Activated gamma-delta T cell (primary cell): Measurements from ENCODE around the gene SCAANT1.

Experiments
- DNase-seq: peaks from one replicate; lab custom pipeline; 2025; lab: John Stamatoyannopoulos, UW

SCAANT1 gene

DNA sequence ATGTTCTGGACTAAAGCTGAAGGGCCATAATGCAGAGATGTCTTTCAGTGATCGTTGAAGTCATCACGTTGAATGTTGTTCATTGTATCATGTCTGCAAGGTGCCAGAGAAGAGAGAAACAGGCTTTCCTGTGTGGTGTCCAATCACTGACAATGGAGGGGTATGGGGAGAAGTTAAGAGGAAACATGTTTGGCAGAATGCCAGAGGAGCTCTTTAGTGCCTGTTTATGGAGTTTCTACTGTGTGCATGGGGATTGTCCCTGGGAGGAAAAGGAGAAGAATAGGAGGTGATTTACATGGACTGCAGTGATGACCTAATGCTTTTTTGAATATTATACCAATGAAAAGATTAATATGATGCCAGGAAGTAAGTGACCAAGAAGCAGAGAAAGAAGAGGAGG is 11.7 kb downstream of the SCAANT1 start:
- no peak for DNase-seq

DNA sequence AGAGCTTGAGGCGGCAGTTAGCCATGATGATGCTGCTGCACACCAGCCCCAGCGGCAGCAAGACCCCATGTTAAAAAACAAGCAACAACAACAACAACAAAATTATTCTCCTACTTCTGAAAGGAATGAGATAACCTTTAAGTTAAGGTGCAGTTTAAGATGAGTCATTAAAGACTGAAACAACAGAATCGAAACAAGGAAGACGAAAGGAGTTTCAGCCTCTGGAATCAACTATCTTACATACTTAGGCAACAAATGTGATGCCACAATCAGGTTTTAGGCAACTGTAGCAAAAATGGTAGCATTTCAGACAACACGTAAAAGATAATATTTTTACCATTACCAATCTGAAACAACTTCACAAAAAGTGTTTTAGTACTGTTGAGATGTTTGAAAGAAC is 12.2 kb downstream of the SCAANT1 start:
- DNase-seq = no peak

DNA sequence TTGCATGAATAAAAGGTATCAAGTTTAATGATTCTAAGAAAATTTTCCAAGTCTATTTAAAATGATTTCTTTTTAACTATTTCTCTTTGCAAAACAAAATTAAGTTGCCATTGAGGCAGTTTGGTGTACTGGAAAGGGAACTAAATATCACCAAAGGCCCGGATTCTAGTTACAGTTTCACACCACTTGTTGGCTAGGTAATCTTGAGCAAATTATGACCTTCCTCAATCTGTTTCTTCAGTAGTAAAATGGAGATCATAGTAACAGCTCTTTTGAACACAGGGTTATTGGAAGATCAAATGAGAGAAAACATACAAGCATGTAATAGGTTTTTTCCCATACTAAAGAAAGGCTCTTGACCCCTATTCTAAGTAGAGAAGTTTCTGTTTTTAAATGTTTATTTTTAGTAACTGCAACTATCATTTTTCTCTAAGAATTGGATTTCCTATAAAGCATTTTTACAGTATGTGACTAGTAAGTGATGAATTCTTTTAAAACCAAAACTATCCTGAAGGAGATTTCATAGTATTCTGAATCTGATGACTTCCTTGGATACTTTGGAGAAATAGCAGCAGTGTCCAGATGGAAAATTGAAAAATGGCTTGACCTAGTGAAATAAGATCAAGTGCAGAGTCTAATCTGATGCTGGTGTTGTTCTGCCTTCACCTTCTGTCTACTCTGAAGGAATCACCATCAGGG is 15.7 kb downstream of the SCAANT1 start:
- no peak for DNase-seq

DNA sequence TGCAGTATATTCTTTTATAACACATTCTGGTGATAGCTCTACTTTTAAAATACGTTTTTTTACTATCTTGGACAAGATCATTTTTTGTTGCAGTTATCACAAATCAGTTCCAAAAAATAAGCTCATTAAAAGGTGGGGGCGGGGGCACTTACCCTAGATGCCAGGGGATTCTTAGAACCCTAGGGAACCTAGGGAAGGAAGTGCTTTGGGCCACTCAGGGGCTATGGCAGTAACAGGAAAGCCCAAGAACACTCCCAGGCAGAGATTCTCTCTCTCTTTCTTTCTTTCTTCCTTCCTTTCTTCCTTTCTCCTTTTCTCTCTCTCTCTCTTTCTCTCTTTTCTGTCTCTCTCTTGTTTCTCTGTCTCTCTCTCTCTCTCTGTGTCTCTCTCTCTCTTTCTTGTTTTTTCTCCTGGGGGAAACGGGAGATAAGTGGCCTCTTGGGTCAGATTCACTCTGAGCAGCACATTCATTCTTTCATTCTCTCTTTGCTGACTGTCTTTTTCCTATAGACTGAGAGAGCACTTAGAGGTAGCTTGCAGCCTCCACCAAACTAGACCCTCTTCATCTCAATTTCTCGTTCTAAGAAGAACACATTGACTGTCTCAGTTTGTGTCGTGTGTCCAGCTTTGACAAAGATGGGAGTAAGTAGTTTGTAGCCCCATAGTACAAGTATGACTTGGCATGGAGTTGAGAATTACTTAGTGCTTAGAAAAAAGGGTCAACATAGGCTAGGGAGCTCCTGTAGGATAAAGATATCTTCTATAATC is 16.6 kb downstream of the SCAANT1 start:
- DNase-seq = no peak

DNA sequence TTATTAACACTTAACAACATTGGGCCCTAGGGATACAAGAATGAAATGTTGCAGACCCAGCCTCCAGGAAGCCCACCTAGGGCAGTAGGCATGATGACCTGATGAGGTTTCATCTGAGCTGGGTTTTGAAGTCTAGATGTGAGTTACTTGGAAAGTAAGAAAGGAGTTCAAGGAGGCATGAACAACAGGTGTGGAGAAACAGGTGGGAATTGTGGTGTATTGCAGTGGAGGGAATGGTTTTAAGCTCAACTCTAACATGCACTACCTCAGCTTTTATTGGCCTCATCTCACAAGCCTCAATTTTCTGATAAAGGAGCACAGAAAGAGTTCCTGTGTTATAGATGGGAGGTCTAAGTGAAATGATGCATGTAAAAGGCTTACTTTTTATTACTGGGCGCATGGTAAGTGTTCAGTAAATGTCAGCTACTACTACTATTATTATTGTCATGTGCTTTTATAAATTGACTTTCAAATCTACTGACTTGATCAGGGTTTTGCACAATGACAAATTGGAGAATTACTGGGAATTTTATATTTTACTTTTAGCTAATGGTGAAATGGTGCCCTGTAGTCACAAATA is 19.3 kb downstream of the SCAANT1 start:
- DNase-seq = no peak

DNA sequence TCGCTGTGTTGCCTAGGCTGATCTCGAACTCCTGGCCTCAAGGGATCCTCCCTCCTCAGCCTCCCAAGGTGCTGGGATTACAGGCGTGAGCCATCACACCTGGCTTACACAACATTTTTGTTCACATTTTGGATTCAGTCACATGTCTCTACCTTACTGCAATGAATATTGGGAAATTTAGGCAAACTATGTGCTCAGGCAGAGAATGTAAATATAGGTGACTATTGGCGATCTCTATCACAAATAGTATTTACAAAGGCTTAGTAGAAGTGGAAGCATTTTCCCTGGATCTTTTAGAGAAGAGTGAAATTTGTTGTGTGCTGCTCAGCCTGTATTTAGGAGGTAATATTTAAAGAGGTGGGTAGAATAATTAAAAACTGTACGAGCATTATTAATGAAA is 20.7 kb downstream of the SCAANT1 start:
- no peak for DNase-seq

DNA sequence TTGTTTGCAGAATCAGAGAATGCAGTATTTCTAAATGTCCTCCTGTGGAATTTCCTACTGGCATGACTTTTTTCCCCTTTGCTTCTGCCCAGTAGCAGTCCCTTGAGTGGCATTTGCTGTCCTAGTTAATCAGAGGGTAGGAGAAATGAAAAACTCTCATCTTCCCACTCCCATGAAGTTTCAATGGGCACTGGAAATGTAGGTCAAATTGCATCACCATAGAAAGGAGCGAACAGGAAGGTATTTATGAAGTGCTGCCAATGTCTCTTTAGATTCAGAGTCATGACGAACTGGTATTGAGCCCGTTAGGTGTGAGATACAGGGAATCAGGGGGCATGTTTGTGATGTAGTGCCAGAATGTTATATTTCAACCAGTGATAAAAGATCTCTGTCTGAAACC is 25.3 kb downstream of the SCAANT1 start:
- DNase-seq = no peak

DNA sequence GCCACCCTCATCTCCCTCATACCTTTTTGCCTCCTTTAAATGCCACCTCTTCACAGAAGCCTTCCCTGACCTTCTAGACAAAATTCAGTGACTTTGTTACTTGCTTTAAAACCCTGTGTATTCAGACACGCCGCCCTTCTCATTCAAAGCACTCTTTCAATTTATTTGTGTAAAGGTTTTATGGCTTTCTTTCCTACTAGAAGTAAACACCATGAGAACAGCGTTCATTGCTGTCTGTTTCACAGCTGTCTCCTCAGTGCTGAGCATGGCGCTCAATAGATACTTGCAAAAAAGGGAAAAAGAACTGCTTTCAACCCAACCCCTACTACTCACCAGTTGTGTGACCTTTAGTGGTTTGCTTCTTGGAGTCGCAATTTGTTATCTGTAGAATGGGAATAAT is 31.5 kb downstream of the SCAANT1 start:
- no peak for DNase-seq

DNA sequence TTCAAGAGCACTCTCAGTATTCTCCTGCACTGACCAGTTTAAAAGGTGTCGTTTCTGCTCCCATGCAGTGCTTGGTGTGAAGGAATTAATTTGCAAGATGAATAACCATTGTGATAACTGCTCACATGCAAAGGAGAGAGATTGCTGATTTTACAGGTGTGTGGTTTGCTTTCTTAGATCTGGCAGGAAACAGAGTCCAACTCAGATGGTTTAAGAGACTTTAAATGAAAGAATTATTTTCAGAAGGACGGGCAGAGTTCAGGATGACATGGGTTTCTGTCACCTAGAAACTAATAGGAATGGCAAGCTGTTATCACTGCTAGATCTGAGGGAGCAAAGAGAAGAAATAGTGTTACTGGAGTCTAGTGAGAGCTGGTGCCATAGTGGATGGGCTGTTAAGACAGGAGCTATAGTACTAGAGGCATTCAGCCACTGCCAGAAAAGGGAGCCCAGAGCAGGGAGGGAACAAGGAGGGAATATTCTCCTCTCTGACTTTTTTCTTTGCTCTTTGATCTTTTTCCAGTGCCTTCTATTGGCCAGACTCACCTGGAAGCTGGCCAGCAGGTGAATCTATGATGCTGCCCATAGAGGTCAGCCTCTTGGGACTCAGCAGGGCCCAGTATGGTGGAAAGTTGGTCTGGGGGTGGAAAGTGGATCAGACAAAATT is 33.7 kb downstream of the SCAANT1 start:
- DNase-seq = no peak

DNA sequence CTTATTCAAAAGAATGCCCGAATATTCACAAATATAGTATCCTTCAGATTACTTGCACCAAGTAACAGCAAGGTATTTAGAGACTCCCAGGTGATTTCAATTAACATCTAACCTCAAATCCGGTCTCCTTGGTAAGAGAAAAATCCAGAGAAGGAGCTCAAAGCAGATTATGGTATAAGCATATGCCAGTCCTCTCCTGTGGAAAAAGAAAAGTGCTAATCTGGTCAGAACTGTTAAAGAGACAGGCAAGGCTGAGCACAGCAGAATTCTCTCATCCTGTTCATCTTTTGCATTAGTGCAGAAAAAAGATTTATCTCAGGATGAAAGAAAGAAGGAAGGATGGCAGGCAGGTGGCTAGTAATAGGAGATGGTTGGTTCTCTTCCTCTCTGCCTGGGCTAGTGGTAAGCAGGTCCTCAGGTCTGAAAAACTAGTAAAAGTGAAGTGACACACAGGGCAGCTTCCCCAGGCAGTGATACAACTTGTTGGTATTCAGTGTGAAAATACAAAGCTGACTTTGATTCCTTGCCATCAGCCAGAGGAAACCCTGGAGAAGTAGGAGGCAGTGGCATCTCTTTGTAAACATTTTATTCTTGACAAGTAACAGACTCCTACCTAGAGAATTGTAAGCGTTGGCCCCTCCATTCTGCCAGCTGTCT is 34.3 kb downstream of the SCAANT1 start:
- DNase-seq = no peak

DNA sequence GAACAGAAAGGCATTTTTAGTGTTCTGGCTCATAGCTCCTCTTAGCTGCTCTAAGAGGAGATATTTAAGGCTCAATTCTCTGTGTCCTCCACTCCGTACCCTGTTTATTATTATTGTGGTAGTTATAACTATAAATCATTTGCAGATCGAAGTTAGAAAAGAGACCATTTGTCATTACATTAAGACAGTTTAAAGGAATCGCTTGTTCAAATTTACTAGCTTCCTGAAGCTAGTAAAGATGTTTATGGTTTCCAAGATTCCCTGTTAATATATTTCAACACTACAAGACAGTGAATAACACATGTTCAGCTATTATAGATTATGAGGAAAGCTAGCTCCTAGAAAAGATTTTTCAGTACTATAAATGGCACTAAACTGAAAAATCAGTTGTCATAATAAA is 35.9 kb downstream of the SCAANT1 start:
- DNase-seq = no peak

DNA sequence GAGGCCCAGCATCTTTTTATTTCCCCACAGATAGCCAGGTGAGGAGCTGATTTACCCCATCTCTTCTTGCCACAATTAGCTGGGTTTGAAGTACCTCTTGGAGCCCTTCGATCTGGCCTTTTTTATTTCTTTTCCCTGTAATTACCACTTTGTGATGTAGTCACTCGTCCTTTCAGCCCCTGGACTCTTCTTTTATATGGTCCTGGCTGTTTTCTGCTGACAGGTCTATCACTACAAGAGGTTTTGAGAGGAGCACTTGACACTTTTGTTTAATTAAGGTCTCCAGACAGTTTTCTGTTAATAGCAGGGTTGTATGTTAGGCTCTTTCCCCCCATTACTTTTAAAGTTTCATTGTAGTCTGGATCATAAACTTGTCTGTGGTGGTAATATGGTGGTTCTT is 36.7 kb downstream of the SCAANT1 start:
- DNase-seq = no peak

DNA sequence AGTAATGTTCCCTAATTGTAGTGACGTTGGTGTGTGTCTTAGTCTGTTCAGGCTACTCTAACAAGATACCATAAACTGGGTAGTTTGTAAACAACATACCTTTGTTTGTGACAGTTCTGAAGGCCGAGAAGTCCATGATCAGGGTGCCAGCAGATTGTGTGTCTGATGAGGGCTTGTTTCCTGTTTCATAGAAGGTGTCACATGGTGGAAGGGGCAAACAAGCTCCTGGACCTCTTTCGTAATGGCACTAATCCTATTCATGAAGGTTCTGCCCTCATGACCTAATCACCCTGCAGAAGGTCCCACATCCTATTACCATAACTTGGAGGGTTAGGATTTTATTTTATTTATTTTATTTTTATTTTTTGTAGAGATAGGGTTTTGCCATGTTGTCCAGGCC is 37.4 kb downstream of the SCAANT1 start:
- DNase-seq = no peak

DNA sequence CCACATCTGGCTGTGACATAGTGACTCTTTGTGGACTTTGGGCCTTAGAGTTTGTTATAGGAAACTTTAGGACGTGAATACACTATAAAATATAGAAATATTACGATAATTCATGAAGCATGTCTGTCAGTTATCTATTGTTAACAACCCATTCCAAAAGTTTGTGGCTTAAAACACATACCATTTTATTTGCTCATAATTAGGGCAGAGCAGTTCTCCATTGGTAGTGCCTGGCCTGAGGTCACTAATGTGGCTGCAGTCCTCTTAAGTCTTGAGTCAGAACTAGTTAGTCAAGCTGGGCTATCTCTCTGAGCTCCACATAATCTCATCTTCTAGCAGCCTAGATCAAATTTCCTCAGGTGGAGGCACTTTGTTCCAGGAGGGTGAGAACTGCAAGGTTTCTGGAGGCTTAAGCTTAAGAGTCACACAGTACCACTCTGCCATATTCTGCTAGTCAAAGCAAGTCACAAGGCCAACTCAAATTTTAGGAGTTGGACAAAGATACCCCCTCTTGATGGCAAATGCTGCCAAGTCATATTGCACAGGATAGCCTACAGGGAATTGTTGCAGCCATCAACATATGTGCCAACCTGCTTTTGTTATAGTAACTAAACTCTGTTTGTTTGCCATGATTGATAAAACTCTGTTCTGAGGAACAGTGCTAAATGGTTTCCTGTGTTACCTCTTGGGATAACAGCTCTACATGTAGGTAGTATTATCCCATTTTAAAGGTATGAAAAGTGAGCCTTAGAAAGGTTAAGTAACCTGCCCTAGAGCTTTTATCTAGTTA is 39.9 kb downstream of the SCAANT1 start:
- no peak for DNase-seq

DNA sequence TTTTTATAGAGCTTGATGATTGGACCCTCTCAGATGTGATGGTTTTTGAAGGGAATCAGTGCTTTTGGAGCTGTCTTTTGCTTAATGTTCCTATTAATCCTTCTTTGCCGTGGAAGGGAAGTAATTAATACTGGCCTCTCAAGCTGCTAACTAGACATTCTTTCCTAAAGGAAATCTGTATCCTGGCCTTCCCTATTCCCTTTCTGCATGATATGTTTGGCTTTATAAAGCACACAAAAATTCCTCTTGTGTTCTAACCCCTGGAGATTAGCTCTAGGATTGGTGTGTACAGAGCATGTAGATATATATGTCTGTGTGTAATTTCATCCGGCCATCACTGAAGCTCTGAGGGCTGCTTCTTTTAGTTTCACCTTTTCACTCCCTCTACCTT is 41.6 kb downstream of the SCAANT1 start:
- no peak for DNase-seq

DNA sequence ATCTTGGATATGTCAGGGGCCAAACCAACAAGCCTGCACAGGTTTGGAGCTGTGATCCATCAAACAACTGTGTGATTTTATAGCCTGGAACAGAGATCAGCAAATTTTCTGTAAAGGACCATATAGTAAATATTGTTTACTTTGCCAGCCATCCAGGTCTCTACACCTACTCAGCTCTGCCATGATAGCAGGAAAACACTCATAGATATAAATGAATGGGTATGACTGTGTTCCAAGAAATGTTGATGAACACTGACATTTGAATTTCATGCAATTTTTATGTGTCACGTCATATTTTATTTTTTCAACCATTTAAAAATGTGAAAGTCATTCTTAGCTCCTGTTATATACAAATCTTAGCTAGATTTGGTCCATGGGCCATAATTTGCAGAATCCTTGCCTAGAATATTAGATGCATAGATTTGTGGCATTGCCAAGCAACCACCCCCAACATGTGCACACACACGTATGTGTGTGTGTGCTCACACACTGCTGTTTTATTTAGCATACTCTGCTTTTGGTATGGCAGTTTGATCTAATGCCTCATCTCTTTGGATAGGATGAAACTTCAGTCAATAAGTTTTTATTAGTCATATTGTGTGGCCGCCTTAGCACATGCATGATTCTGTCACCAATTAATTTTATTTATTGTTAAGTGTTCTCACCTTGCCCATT is 42.1 kb downstream of the SCAANT1 start:
- no peak for DNase-seq

DNA sequence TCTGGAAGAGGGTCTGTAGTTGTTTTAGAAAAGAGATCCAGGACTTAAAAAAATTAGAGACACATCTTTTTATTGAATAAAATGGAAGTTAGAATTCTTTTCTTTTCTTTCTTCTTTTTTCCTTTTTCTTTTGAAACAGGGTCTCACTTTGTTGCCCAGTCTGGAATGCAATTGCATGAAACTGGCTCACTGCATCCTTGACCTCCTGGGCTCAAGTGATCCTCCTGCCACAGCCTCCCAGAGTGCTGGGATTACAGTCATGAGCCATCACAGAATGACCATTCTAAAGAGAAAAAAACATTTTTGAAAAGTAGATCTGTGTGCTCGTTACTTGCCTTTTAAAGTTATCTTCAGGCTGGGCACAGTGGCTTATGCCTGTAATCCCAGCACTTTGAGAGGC is 45.0 kb downstream of the SCAANT1 start:
- no peak for DNase-seq

DNA sequence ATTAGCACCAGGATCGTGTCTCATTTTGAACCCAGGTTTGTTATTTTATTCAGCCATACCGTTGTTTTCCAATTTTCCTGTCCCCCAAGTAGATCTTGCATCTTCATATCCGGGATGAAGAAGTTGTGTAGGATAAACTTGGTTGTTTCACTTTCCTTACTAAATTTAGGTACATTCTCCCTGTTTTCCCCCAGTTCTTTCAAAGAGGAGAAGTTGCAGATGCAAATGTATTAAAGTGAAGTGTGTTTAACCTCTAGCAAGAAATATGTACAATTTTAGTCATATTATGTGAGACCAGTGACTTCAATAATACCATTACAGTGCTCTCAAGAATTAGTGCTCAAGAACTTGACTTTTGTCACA is 47.2 kb downstream of the SCAANT1 start:
- DNase-seq = no peak

DNA sequence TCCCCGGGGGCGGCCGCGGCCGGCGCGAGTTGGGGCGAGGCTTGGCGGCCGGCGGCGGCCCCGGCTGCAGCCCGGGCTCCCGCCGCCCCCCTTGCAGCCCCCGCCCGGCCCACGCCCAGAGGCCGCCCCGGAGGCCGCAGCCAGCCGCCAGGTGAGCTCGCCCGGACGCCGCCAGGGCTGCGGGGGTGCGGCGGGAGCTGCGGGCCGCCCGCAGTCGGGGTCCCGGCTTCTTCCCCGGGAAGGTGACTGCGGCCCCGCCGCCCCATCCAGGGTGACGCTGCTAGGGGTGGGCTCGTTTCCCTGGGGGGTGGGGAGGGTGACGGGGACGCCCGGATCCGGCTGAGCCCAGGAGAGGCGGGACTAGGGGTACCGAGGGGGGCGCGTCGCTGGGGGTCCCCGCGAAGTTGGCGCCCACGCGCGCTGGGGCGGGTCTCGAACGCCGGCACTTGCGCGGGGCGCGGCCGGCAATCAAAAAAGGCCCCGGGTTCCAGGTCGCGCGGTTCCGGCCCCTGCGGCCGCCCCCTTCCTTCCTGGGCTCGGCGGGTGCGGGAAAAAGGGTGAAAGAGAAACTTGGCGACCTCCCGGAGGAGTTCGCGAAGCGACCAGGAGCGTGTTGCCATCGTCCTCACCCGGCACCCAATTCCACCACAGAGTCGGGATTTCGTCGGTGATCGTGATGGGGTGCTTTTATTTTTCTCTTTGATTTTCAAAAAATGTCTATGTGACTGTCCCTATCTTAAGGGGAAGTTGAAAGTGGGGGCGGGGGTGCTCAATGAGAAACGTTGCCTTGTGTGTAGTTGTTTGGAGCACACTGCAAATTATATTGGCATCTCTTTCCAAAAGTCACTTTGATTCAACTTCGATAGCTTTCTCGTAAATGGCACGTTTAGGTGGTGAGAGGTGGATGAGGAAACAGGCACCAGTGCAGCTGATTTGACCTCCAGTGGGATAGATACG is 47.9 kb downstream of the SCAANT1 start:
- DNase-seq = peak; percentile 48
